ENCODE data around the gene SNAP47.
"Not testable (repeated sequence)": the region's sequence is repeated elsewhere in the genome, so short reads cannot be mapped to it uniquely, and the experiment has no call there.

GRCh38 chr1:227701631-227702030, 33.6 kb upstream of the SNAP47 start:
- TF ChIP-seq POLR2AphosphoS5 (IDR thresholded peaks at IDR 0.05; ENCODE audit: insufficient read depth, low read depth, low read length); CTCF (IDR thresholded peaks at IDR 0.05; ENCODE audit: extremely low read depth in 1 of 2, insufficient read depth in 1 of 2, low read depth in 1 of 2, low read length in 2 of 2): not testable (repeated sequence)

Measured in endothelial cell of umbilical vein (primary cell).